Measurements from ENCODE around the gene HENMT1.

HENMT1 gene

DNA sequence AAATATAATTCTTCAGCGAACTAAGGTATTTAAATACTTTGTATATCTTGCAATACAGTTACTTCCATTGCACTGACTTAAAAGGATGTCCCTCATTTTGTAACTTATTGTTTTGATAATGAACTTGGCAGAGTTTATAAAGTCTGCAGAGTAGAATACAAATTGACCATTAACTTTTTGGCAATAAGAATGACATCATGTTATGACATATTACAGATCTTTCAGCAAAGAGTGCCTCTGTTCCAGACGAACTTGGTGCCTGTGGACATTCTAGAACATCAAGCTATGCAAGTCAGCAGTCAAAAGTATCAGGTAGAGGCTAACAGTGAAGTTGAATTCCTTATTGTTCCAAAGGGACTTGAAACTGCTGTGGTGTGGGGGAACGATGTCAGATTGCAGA lies 32.9 kb downstream of the HENMT1 start:
- TF ChIP-seq CTCF (IDR thresholded peaks at IDR 0.05; ENCODE audit: insufficient read depth, low read length), result no peak
- no peak for TF ChIP-seq REST (IDR thresholded peaks at IDR 0.05; ENCODE audit: insufficient replicate concordance, low read depth)
- TF ChIP-seq POLR2AphosphoS5 (IDR thresholded peaks at IDR 0.05; ENCODE audit: low read depth), result no peak
- TF ChIP-seq GABPA (IDR thresholded peaks at IDR 0.05; ENCODE audit: low read depth), result no peak
- no peak for TF ChIP-seq SPI1 (IDR thresholded peaks at IDR 0.05; ENCODE audit: borderline replicate concordance, low read depth)
- DNase-seq (ENCODE audit: low read depth in 1 of 2, low spot score in 1 of 2), result no peak
- H3K4me3 ChIP-seq (replicated peaks; ENCODE audit: insufficient read depth, low read length), result no peak overlapping the region

GRCh38 chr1:108627256-108627655 lies 33.6 kb downstream of the HENMT1 start:
- Histone ChIP-seq H3K27ac (replicated peaks) (no peak overlapping the region), H3K4me3 (replicated peaks; ENCODE audit: insufficient read depth, low read length) (no peak overlapping the region), H3K27me3 (ENCODE audit: insufficient read depth, poor library complexity, severe bottlenecking) (no peaks in the 10 kb centered on the region)
- TF ChIP-seq GABPA (IDR thresholded peaks at IDR 0.05; ENCODE audit: low read depth) (no peak), SPI1 (IDR thresholded peaks at IDR 0.05; ENCODE audit: borderline replicate concordance, low read depth) (no peak), POLR2AphosphoS5 (IDR thresholded peaks at IDR 0.05; ENCODE audit: low read depth) (no peak), REST (IDR thresholded peaks at IDR 0.05; ENCODE audit: insufficient replicate concordance, low read depth) (no peak), CTCF (IDR thresholded peaks at IDR 0.05; ENCODE audit: insufficient read depth, low read length) (no peak)
- no peak for DNase-seq (ENCODE audit: low read depth in 1 of 2, low spot score in 1 of 2)

More for the DNA sequence above, 32.9 kb downstream of the HENMT1 start:
- Histone ChIP-seq H3K27ac (replicated peaks) (no peak overlapping the region), H3K27me3 (ENCODE audit: insufficient read depth, poor library complexity, severe bottlenecking) (no peaks in the 10 kb centered on the region)

GRCh38 chr1:108624069-108624468 lies 36.8 kb downstream of the HENMT1 start:
- TF ChIP-seq CTCF (IDR thresholded peaks at IDR 0.05; ENCODE audit: insufficient read depth, low read length) (no peak), REST (IDR thresholded peaks at IDR 0.05; ENCODE audit: insufficient replicate concordance, low read depth) (no peak), GABPA (IDR thresholded peaks at IDR 0.05; ENCODE audit: low read depth) (no peak), POLR2AphosphoS5 (IDR thresholded peaks at IDR 0.05; ENCODE audit: low read depth) (no peak), SPI1 (IDR thresholded peaks at IDR 0.05; ENCODE audit: borderline replicate concordance, low read depth) (no peak)
- no peak overlapping the region for H3K4me3 ChIP-seq (replicated peaks; ENCODE audit: insufficient read depth, low read length)
- no peak for DNase-seq (ENCODE audit: low read depth in 1 of 2, low spot score in 1 of 2)
- no peak overlapping the region for H3K27ac ChIP-seq (replicated peaks)
- H3K27me3 ChIP-seq (ENCODE audit: insufficient read depth, poor library complexity, severe bottlenecking), result no peaks in the 10 kb centered on the region
